Smooth muscle cell (in vitro differentiated cells): ENCODE measurements around the gene DCLK1. TPM values are rescaled to one million over a fixed set of nuclear protein-coding genes. Genes with fewer than 3 reads are reported as not detected.

Experiments
- DNase-seq: peaks from one replicate; lab custom pipeline; 2025; ENCODE audit not compliant: unreplicated experiment; lab: John Stamatoyannopoulos, UW
- H2AFZ ChIP-seq: fragments of 200-600 bp; sonication (generic); 2 replicates; pipeline ENCODE4 v1.6.0; 2016; ENCODE audit warnings: antibody characterized with exemption, low read depth, mild to moderate bottlenecking
- H3F3A ChIP-seq: fragments of 200-600 bp; sonication (generic); 2 replicates; pipeline ENCODE4 v1.6.0; 2017; ENCODE audit warnings: antibody characterized with exemption, low read depth
- H3K27ac ChIP-seq: fragments of 200-600 bp; sonication (generic); 2 replicates; pipeline ENCODE4 v1.5.1; 2016; ENCODE audit warnings: low read depth, mild to moderate bottlenecking
- H3K27me3 ChIP-seq: fragments of 200-600 bp; sonication (generic); 2 replicates; pipeline ENCODE4 v1.6.1; 2016; ENCODE audit warnings: low read depth, mild to moderate bottlenecking
- H3K36me3 ChIP-seq: fragments of 200-600 bp; sonication (generic); 2 replicates; pipeline ENCODE4 v1.5.1; 2016; ENCODE audit warnings: low read depth
- H3K4me1 ChIP-seq: fragments of 200-600 bp; sonication (generic); 2 replicates; pipeline ENCODE4 v1.5.1; 2016; ENCODE audit warnings: low read depth
- H3K4me2 ChIP-seq: fragments of 200-600 bp; sonication (generic); 2 replicates; pipeline ENCODE4 v1.6.0; 2016; ENCODE audit warnings: mild to moderate bottlenecking
- H3K4me3 ChIP-seq: fragments of 200-600 bp; sonication (generic); 2 replicates; pipeline ENCODE4 v1.5.1; 2016; ENCODE audit warnings: mild to moderate bottlenecking
- H3K79me2 ChIP-seq: fragments of 200-600 bp; sonication (generic); 2 replicates; pipeline ENCODE4 v1.6.0; 2016; ENCODE audit warnings: low read depth, mild to moderate bottlenecking
- H3K9ac ChIP-seq: fragments of 200-600 bp; sonication (generic); 2 replicates; pipeline ENCODE4 v1.6.0; 2016; ENCODE audit warnings: low read depth
- H3K9me3 ChIP-seq: fragments of 200-600 bp; sonication (generic); replicated peaks from 2 replicates; pipeline ENCODE4 v1.5.1; 2016; ENCODE audit warnings: low read depth
- H4K20me1 ChIP-seq: fragments of 200-600 bp; sonication (generic); 2 replicates; pipeline ENCODE4 v1.6.0; 2016; ENCODE audit warnings: low read depth
- CTCF ChIP-seq: fragments of 200-600 bp; sonication (generic); IDR thresholded peaks from 2 replicates; pipeline ENCODE4 v1.5.1; 2017; ENCODE audit warnings: borderline replicate concordance, mild to moderate bottlenecking, antibody characterized with exemption; ENCODE audit not compliant: insufficient read depth, poor library complexity, severe bottlenecking
- WGBS: methylation state at CpG from one replicate; pipeline ENCODE4 v1.1.7; 2016; ENCODE audit warnings: low lambda C conversion rate; 5-methylcytosine and 5-hydroxymethylcytosine counted together
- polyA plus RNA-seq: library from polyadenylated mRNA; unstranded; fragments of >200 nt; fragmentation: Nextera tagmentation; extraction: Ambion mirVana; gene quantifications from 2 replicates; pipeline ENCODE4 v1.2.1, GENCODE V29; 2016
- total RNA-seq: library from RNA; depleted of rRNA; stranded (reverse); fragments of >200 nt; gene quantifications from 2 replicates; pipeline ENCODE4 v1.2.3, GENCODE V29; 2014

DCLK1 gene
- total and polyA plus RNA-seq, 2 experiments from 2014 or later: 0.72 TPM; not detected in 1

DNA sequence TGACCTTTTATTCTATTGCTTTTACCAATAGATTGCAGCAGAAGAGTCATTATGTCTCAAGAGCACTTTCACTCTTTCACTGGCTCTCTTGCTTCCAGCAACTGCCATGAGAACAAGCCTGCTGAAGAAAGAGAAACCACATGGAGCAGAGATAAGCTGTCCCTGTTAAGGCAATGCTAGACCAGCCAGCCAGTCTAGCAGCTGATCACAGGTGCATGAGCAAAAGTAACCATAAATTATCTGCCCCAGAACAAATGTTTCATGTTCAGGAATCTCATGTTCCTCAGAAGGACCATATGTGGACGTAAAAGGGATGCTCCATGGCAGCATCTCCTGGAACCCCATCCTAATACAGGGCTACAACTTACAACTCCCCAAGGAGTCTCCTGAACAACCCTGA lies 20.4 kb upstream of the DCLK1 start:
- Histone ChIP-seq H3K27me3 (peaks cover 33% of the 10 kb centered on the region), H4K20me1 (no peaks in the 10 kb centered on the region), H3K4me3 (no peak overlapping the region), H3F3A (no peaks in the 10 kb centered on the region), H3K79me2 (no peaks in the 10 kb centered on the region), H3K36me3 (no peaks in the 10 kb centered on the region), H3K9me3 (no peaks in the 10 kb centered on the region), H2AFZ (no peak overlapping the region), H3K27ac (no peak overlapping the region), H3K4me2 (no peak overlapping the region), H3K4me1 (no peaks in the 10 kb centered on the region), H3K9ac (no peak overlapping the region)
- DNase-seq: no peak
- 89% methylated on average over 1 of the region's 1 CpG for WGBS
- no peak for TF ChIP-seq CTCF

- Histone ChIP-seq H3K9me3 (no peaks in the 10 kb centered on the region), H3K79me2 (no peaks in the 10 kb centered on the region), H3F3A (no peaks in the 10 kb centered on the region), H3K27me3 (peaks cover 3% of the 10 kb centered on the region), H4K20me1 (no peaks in the 10 kb centered on the region), H2AFZ (no peak overlapping the region), H3K9ac (no peak overlapping the region), H3K36me3 (no peaks in the 10 kb centered on the region), H3K4me2 (no peak overlapping the region), H3K4me3 (no peak overlapping the region), H3K4me1 (no peaks in the 10 kb centered on the region), H3K27ac (no peak overlapping the region)
- no peak for DNase-seq
- WGBS: 92% methylated on average over 1 of the region's 1 CpG
- TF ChIP-seq CTCF: no peak
These were observed 17.3 kb upstream of the DCLK1 start for GRCh38 chr13:36148446-36148845.

GRCh38 chr13:36147330-36147729 lies 16.1 kb upstream of the DCLK1 start:
- Histone ChIP-seq H3K4me1 (no peaks in the 10 kb centered on the region), H3K27ac (no peak overlapping the region), H3F3A (no peaks in the 10 kb centered on the region), H3K79me2 (no peaks in the 10 kb centered on the region), H3K4me2 (no peak overlapping the region), H4K20me1 (no peaks in the 10 kb centered on the region), H3K9ac (no peak overlapping the region), H3K4me3 (no peak overlapping the region), H3K9me3 (no peaks in the 10 kb centered on the region), H3K36me3 (no peaks in the 10 kb centered on the region), H3K27me3 (peaks cover 3% of the 10 kb centered on the region), H2AFZ (no peak overlapping the region)
- no peak for DNase-seq
- 91% methylated on average over 3 of the region's 3 CpGs for WGBS
- TF ChIP-seq CTCF: no peak

DNA sequence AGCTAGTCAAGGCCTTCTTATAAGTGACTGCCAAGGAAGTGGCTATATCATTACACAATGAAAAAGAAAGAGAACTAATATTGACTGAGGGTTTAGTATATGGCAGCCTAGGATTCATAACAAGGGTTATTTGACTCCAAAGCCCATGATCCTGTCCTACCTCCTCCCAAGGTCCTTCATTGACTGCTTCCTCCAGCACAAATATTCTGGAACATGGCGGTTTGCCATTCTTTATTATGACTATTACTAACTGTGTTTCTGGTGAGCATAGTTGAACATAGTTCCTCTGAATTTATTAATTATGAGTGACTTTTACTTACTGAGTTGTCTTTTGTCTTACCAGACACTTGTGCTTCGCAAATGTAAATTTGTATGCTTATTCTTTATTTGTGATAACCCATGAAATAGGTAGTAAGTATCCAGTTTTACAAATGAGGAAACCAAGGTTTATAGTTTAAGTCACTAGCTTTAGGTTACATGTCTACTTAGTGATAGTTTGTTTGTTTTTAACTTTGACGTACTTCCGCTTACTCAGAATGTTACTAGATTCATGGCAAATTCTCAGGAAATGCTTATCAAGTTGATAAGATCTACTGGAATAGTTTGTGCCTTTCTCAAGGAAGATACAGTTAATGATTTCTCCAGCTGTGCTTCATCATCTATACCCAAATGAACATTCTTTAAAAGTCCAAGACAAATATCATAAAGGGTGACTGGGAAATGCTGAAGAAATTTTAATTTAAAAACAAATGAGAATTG lies 15.5 kb upstream of the DCLK1 start:
- TF ChIP-seq CTCF: no peak
- Histone ChIP-seq H2AFZ (no peak overlapping the region), H3K9ac (no peak overlapping the region), H3K9me3 (no peaks in the 10 kb centered on the region), H3F3A (no peaks in the 10 kb centered on the region), H3K4me3 (no peak overlapping the region), H3K36me3 (no peaks in the 10 kb centered on the region), H3K27ac (no peak overlapping the region), H4K20me1 (no peaks in the 10 kb centered on the region), H3K27me3 (peaks cover 3% of the 10 kb centered on the region), H3K4me2 (no peak overlapping the region), H3K79me2 (no peaks in the 10 kb centered on the region), H3K4me1 (no peaks in the 10 kb centered on the region)
- 83% methylated on average over 4 of the region's 4 CpGs for WGBS
- no peak for DNase-seq
